GM12875 (cell line): ENCODE measurements around the gene CRB2.

Source experiments
- H3K4me3 ChIP-seq: one replicate; pipeline ENCODE4 v1.5.1; 2011; ENCODE audit warnings: low read depth, low read length, control low read depth
- CTCF ChIP-seq: IDR thresholded peaks from 2 replicates; pipeline ENCODE4 v1.5.1; 2011; ENCODE audit warnings: low read depth, mild to moderate bottlenecking, control low read depth, inconsistent platforms, low read length, moderate library complexity, borderline replicate concordance; ENCODE audit not compliant: insufficient read depth

Gene CRB2

GRCh38 chr9:123425261-123425821 is 69.3 kb downstream of the CRB2 start:
- no peak for TF ChIP-seq CTCF
- H3K4me3 ChIP-seq, result no peak overlapping the region

- H3K4me3 ChIP-seq, result no peak overlapping the region
- TF ChIP-seq CTCF, result no peak
Measured at GRCh38 chr9:123425836-123426365, 69.9 kb downstream of the CRB2 start.

GRCh38 chr9:123426406-123426805 is 70.4 kb downstream of the CRB2 start:
- no peak for TF ChIP-seq CTCF
- H3K4me3 ChIP-seq, result no peak overlapping the region
